ENCODE results near the gene SELENON. TPM values are rescaled to one million over a fixed set of nuclear protein-coding genes. Genes with fewer than 3 reads are reported as not detected.

The SELENON gene
- total RNA-seq, 1 donor from 2014 or later = 95.7 TPM

- Mint-ChIP-seq H3K4me1 (ENCODE audit: low read depth) (peaks cover 35% of the 10 kb centered on the region), H3K36me3 (ENCODE audit: low read depth) (peaks cover 11% of the 10 kb centered on the region)
Measured at GRCh38 chr1:25771221-25772114, 28.5 kb upstream of the SELENON start.

DNA sequence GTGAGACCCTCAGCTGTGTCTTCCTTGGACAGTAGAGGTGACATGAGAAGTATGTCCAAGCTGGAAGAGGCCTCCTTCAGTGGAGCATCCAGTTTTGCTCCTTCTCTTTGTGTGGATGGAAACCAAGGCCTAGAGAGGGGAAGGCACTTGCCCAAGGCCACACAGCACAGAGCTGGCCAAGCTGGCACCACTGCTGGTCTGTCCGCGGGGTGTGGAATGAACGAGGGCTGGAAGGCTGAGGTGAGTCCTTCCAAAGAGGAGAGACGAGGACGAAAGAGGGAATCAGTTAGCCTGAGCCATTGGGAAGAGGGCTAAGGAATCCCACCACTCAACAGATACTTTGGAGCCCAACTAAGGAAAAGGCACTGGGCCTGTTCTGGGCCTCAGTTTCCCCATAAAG is 27.8 kb upstream of the SELENON start:
- peaks cover 11% of the 10 kb centered on the region for H3K36me3 Mint-ChIP-seq (ENCODE audit: low read depth)
- no peak overlapping the region for H3K27ac Mint-ChIP-seq (ENCODE audit: unreplicated experiment)
- H3K27me3 Mint-ChIP-seq (ENCODE audit: low read depth) = no peaks in the 10 kb centered on the region
- no peaks in the 10 kb centered on the region for H3K9me3 Mint-ChIP-seq (ENCODE audit: low read depth)
- no peak for DNase-seq (ENCODE audit: low spot score)
- TF ChIP-seq, protein P1, sequence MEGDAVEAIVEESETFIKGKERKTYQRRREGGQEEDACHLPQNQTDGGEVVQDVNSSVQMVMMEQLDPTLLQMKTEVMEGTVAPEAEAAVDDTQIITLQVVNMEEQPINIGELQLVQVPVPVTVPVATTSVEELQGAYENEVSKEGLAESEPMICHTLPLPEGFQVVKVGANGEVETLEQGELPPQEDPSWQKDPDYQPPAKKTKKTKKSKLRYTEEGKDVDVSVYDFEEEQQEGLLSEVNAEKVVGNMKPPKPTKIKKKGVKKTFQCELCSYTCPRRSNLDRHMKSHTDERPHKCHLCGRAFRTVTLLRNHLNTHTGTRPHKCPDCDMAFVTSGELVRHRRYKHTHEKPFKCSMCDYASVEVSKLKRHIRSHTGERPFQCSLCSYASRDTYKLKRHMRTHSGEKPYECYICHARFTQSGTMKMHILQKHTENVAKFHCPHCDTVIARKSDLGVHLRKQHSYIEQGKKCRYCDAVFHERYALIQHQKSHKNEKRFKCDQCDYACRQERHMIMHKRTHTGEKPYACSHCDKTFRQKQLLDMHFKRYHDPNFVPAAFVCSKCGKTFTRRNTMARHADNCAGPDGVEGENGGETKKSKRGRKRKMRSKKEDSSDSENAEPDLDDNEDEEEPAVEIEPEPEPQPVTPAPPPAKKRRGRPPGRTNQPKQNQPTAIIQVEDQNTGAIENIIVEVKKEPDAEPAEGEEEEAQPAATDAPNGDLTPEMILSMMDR (IDR thresholded peaks at IDR 0.05) = no peak
- peaks cover 35% of the 10 kb centered on the region for H3K4me1 Mint-ChIP-seq (ENCODE audit: low read depth)
- H3K4me3 Mint-ChIP-seq (ENCODE audit: unreplicated experiment) = no peak overlapping the region

More at GRCh38 chr1:25771221-25772114, 28.5 kb upstream of the SELENON start:
- no peak for DNase-seq (ENCODE audit: low spot score)
- H3K27ac Mint-ChIP-seq (ENCODE audit: unreplicated experiment) = no peak overlapping the region
- H3K27me3 Mint-ChIP-seq (ENCODE audit: low read depth) = no peaks in the 10 kb centered on the region
- H3K9me3 Mint-ChIP-seq (ENCODE audit: low read depth) = no peaks in the 10 kb centered on the region
- TF ChIP-seq, protein P1 (IDR thresholded peaks at IDR 0.05) = no peak
- no peak overlapping the region for H3K4me3 Mint-ChIP-seq (ENCODE audit: unreplicated experiment)

DNA sequence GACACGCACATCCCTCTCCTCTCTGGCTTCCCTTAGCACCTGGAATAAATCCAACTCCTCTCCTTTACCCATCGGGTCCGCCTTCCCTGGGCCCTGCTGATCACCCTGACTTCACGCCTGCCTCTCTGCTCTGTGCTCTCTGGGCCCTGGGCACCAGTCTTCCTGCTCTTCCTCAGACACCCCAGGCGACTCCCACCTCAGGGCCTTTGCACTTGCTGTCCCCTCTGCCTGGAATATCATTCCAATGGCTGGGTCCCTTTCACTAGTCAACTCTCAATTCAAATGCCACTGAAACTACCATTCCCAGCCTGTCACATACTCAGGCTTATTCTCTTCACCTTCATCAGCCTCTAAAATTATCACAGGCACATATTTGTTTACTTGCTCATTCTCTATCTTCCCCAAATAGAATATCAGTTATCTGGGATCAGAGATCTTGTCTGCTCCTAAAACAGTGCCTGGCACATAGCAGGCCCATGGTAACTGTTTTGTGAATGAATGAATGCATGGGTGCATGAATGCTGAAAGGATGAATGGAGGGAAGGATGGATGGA is 27.2 kb upstream of the SELENON start:
- H3K9me3 Mint-ChIP-seq (ENCODE audit: low read depth) = no peaks in the 10 kb centered on the region

GRCh38 chr1:25773441-25774125 is 26.4 kb upstream of the SELENON start:
- H3K36me3 Mint-ChIP-seq (ENCODE audit: low read depth) = peaks cover 12% of the 10 kb centered on the region
- no peak overlapping the region for H3K4me3 Mint-ChIP-seq (ENCODE audit: unreplicated experiment)
- peaks cover 35% of the 10 kb centered on the region for H3K4me1 Mint-ChIP-seq (ENCODE audit: low read depth)
- no peak overlapping the region for H3K27ac Mint-ChIP-seq (ENCODE audit: unreplicated experiment)
- no peaks in the 10 kb centered on the region for H3K9me3 Mint-ChIP-seq (ENCODE audit: low read depth)
- TF ChIP-seq, protein P1 (IDR thresholded peaks at IDR 0.05) = no peak
- H3K27me3 Mint-ChIP-seq (ENCODE audit: low read depth) = no peaks in the 10 kb centered on the region
- no peak for DNase-seq (ENCODE audit: low spot score)

More for the DNA sequence above, 27.2 kb upstream of the SELENON start:
- H3K27me3 Mint-ChIP-seq (ENCODE audit: low read depth) = no peaks in the 10 kb centered on the region
- TF ChIP-seq, protein P1 (IDR thresholded peaks at IDR 0.05) = no peak
- peaks cover 11% of the 10 kb centered on the region for H3K36me3 Mint-ChIP-seq (ENCODE audit: low read depth)
- DNase-seq (ENCODE audit: low spot score) = no peak
- no peak overlapping the region for H3K4me3 Mint-ChIP-seq (ENCODE audit: unreplicated experiment)
- peaks cover 35% of the 10 kb centered on the region for H3K4me1 Mint-ChIP-seq (ENCODE audit: low read depth)
- no peak overlapping the region for H3K27ac Mint-ChIP-seq (ENCODE audit: unreplicated experiment)

DNA sequence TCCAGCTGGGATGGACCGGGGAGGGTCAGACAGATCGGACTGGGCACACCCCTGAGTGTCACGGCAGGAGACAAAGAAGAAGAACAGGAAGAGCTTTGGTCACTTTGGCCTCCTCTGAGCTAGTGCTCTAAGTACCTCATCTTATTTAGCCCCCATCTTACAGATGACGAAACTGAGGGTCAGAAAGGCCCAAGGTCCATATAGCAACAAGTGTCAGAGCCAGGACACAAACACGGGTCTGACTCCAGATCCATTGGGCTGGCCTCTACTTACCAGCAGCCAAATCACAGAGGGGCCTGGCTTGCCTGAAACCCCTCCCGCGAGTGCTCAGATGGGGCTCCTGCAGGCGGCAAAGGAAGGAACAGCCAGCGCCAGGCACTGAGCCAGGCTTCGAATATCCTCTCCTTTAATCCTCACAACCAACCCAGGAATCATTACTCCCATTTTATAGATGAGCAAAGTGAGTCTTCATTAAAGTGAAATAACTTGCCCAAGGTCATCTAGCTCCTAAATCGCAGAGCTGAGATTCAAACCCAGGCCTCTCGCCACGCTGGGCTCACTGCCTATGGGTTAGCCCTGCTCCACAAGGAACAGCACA is 25.7 kb upstream of the SELENON start:
- Mint-ChIP-seq H3K27me3 (ENCODE audit: low read depth) (no peaks in the 10 kb centered on the region), H3K27ac (ENCODE audit: unreplicated experiment) (no peak overlapping the region), H3K4me3 (ENCODE audit: unreplicated experiment) (no peak overlapping the region), H3K36me3 (ENCODE audit: low read depth) (peaks cover 11% of the 10 kb centered on the region), H3K4me1 (ENCODE audit: low read depth) (peaks cover 35% of the 10 kb centered on the region), H3K9me3 (ENCODE audit: low read depth) (no peaks in the 10 kb centered on the region)
- TF ChIP-seq, protein P1 (IDR thresholded peaks at IDR 0.05) = no peak
- no peak for DNase-seq (ENCODE audit: low spot score)

All from chondrocyte (in vitro differentiated cells).